Fibroblast of lung (primary cell): ENCODE results near the gene SLMAP.

ENCODE experiments used
- EZH2 ChIP-seq: IDR thresholded peaks from 2 replicates; pipeline ENCODE4 v1.5.1; 2012; ENCODE audit warnings: low read length, control low read depth, mild to moderate bottlenecking; ENCODE audit errors: missing control alignments
- TF ChIP-seq, protein P1 (sequence below), 2 donors: IDR thresholded peaks in 1 of 2; conservative IDR thresholded peaks in 1 of 2; 1 replicate in 1 of 2; 2 replicates in 1 of 2; pipeline ENCODE4 v1.5.1; 2011 to 2012; ENCODE audit warnings: low read length in 2 of 2, control low read depth in 1 of 2, inconsistent platforms in 1 of 2, low read depth in 1 of 2, mild to moderate bottlenecking in 1 of 2

DNA sequence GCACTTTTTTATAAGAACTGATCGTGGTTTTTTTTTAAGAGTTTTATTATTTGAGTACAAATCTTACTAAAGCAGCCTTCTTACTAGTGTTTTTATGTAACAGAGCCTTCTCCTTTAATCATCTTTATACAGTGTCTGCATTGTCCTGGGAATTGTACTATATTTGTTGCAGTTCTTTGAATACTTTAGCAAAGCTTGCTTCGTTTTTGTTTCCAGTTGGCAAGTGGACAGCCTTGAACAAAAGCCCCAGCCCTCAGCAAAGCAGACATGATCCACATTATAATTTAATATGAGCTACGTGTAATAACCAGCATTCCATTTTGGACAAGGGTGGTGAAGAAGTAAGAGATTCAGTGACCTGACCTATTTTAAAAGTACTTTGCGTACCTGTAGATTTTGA is 139.9 kb downstream of the SLMAP start:
- TF ChIP-seq, protein P1, sequence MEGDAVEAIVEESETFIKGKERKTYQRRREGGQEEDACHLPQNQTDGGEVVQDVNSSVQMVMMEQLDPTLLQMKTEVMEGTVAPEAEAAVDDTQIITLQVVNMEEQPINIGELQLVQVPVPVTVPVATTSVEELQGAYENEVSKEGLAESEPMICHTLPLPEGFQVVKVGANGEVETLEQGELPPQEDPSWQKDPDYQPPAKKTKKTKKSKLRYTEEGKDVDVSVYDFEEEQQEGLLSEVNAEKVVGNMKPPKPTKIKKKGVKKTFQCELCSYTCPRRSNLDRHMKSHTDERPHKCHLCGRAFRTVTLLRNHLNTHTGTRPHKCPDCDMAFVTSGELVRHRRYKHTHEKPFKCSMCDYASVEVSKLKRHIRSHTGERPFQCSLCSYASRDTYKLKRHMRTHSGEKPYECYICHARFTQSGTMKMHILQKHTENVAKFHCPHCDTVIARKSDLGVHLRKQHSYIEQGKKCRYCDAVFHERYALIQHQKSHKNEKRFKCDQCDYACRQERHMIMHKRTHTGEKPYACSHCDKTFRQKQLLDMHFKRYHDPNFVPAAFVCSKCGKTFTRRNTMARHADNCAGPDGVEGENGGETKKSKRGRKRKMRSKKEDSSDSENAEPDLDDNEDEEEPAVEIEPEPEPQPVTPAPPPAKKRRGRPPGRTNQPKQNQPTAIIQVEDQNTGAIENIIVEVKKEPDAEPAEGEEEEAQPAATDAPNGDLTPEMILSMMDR (conservative IDR thresholded peaks at IDR 0.05 in 1 of 2, IDR thresholded peaks at IDR 0.05 in 1 of 2; ENCODE audit: low read depth in 1 of 2, low read length in 2 of 2), result no peak
- no peak for TF ChIP-seq EZH2
